ENCODE results near the gene AGXT2.

The AGXT2 gene

GRCh38 chr5:34957857-34958690 is 89.7 kb downstream of the AGXT2 start:
- DNase-seq: no peak

GRCh38 chr5:34957321-34957720 is 90.4 kb downstream of the AGXT2 start:
- DNase-seq: no peak
